LHCN-M2 (cell line): ENCODE results near the gene HSPA1B. TPM values are rescaled to one million over a fixed set of nuclear protein-coding genes. Genes with fewer than 3 reads are reported as not detected.
A peak's percentile ranks its signal among the peaks of the same experiment; 100 is the strongest.
"Not testable (repeated sequence)": the region's sequence is repeated elsewhere in the genome, so short reads cannot be mapped to it uniquely, and the experiment has no call there.

Experiments
- DNase-seq: peaks from one replicate; pipeline ENCODE4 v3.0.0-alpha.2; 2012; ENCODE audit warnings: low read depth
- total RNA-seq: library from RNA; depleted of rRNA; stranded (reverse); fragments of >200 nt; gene quantifications from 2 replicates; pipeline ENCODE4 v1.2.3, GENCODE V29; 2014

HSPA1B gene
- total RNA-seq, 1 experiment from 2014 or later, result 86.1 TPM

DNA sequence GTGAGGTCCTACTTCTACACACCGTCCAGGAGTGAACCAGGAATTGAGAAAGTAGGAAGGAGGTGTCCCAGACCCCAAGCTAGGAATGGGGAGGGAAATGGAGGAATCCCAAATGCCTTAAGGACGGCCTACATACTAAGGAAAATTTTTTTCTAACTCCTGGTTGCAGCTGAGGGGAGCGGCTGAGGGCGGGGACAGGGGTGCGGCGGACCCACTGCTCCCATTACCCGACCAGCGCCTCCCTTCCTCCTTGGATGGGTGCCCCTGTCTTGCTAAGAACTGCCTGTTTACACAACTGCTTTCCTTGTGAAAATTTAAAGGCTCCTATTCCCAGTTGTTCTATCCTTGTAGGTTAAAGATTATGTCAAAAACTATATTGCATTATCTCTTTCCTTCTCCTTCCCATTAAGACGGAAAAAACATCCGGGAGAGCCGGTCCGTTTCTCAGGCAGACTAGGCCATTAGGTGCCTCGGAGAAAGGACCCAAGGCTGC, 699 bp upstream of the HSPA1B start:
- DNase-seq, result no peak

DNA sequence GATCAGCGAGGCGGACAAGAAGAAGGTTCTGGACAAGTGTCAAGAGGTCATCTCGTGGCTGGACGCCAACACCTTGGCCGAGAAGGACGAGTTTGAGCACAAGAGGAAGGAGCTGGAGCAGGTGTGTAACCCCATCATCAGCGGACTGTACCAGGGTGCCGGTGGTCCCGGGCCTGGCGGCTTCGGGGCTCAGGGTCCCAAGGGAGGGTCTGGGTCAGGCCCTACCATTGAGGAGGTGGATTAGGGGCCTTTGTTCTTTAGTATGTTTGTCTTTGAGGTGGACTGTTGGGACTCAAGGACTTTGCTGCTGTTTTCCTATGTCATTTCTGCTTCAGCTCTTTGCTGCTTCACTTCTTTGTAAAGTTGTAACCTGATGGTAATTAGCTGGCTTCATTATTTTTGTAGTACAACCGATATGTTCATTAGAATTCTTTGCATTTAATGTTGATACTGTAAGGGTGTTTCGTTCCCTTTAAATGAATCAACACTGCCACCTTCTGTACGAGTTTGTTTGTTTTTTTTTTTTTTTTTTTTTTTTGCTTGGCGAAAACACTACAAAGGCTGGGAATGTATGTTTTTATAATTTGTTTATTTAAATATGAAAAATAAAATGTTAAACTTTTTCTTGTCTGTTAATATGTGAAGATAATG, 2.2 kb downstream of the HSPA1B start:
- peak; percentile 52 for DNase-seq

DNA sequence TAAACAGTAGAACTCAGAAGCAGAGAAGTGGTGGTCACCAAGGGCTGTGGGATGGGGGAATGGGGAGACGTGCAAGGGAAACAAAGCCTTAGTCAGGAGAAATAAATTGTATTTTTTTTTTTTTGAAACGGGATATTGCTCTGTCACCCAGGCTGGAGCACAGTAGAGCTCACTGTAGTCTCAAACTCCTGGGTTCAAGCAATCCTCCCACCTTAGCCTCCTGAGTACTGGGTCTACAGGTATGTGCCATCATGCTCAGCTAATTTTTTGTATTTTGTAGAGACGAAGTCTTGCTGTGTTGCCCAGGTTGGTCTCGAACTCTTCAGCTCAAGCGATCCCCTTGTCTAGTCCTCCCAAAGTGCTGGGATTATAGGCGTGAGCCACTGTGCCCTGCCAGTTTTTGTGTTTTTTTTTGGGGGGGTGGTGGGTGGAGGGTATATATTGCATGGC, 3.4 kb downstream of the HSPA1B start:
- no peak for DNase-seq

DNA sequence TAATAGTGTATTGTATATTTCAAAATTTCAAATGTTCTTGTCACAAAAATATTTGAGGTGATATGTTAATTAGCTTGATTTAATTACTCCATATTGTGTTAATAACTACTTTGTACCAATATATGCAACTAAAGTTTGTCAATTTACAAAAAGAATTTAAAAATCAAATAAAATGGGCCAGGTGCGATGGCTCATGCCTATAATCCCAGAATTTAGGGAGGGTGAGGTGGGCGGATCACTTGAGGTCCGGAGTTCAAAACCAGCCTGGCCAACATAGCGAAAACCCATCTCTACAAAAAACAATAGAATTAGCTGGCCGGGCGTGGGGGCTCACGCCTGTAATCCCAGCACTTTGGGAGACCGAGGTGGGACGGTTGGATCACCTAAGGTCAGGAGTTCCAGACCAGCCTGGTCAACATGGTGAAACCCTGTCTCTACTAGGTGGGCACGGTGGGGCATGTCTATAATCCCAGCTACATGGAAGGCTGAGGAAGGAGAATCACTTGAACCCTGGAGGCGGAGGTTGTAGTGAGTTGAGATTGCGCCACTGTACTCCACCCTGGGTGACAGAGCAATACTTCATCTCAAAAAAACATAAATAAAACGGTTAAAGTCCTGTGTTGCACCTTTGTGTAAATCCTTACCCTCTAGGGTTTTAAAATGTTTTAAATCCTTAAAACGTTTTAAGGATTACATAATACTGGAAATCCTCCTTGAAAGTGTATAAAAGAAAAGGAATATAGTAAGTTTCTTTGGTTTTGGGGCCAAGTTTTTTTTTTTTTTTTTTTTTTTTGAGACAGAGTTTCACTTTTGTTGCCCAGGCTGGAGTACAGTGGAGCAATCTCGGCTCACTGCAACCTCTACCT, 4.0 kb downstream of the HSPA1B start:
- no peak for DNase-seq

DNA sequence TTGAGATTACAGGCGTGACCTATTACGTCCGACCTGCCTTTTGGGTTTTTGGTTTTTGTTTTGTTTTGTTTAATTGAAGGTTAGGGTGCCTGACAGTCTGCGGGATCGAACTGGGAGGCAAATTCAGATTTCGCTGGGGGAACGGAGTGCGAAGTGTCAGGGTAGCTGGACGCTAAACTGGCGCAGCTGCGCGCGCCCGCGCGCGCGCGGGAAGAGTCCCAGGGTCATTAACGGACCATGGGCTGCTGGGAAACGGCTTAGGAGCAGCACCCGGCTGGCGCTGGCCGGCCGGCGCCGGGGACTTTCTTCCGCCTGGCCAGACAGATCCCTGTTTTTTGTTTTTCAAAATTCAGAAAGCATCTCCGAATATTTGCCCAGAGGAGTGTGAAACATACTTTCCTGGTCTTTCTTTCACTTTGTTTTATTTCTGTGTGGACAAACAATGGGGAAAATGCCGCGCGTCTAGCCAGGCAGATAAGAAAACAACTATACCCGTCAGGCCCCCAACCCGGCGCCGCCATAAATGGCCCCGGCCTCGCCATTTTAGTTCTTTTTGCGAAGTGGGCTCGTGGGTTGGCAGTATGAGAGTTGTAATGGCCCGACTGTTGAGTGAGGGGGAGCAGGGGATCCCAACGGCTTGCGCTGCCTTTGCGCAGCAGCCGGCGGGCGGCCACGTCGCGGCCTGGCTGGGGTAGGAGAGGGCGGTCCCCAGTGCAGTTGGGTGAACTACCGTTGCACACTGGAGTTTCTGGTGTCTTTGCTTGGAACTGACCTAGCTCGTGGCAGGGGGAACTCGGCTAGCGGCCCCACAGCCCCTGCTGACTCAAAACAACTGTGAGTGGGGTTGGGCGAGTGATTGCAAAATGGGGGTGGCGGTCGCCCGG, 7.1 kb downstream of the HSPA1B start:
- DNase-seq, result peak; percentile 89

DNA sequence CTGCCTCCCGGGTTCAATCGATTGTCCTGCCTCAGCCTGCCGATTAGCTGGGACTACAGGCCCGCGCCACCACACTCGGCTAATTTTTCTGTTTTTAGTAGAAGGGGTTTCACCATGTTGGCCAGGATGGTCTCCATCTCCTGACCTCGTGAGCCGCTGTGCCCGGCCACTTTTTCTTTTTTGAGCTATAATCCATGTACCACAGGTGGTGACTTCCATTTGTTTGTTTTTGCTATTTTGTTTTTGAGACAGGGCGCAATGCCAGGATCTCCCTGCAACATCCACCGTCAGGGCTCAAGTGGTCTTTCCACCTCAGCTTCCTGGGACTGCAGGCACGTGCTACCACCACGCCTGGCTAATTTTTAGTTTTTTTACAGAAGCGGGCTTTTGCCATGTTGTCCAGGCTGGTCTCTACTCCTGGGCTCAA, 8.5 kb downstream of the HSPA1B start:
- no peak for DNase-seq

DNA sequence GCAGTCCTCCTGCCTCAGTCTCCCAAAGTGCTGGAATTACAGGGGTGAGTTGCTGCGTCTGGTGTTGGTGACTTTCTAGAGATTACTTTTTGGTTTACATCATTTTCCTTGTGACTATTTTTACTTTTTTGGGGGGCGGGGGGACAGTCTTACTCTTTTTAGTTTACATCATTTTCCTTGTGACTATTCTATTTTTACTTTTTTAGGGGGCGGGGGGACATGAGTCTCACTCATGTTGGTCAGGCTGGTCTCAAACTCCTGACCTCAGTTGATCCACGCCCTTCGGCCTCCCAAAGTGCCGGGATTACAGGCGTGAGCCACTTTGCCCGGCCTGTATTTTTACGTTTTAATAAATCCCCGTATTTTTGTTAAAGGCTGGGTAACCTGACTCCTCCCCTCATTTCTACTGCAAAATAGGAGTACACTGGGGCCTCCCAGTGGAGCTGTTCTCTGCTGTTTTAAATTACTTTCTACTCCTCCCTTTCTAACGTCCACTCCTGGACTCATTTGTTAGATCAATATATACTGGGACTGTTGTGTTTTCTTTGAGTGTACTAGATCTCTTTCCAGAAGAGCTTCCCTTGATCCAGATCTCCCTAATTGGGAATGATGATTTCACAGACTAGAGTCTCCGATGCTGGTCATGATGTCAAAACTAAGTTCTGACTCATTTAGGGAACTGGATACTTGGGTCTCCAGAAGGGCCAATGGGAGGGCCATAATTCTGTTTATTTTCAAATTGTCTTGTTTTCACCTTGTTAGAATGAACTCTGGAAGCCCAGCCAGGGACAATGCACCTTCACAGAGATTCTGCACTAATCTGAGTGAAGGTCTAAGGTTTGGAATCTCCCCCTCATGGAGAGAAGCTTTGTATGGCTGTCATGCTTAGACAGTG, 9.2 kb downstream of the HSPA1B start:
- DNase-seq, result peak; percentile 69

DNA sequence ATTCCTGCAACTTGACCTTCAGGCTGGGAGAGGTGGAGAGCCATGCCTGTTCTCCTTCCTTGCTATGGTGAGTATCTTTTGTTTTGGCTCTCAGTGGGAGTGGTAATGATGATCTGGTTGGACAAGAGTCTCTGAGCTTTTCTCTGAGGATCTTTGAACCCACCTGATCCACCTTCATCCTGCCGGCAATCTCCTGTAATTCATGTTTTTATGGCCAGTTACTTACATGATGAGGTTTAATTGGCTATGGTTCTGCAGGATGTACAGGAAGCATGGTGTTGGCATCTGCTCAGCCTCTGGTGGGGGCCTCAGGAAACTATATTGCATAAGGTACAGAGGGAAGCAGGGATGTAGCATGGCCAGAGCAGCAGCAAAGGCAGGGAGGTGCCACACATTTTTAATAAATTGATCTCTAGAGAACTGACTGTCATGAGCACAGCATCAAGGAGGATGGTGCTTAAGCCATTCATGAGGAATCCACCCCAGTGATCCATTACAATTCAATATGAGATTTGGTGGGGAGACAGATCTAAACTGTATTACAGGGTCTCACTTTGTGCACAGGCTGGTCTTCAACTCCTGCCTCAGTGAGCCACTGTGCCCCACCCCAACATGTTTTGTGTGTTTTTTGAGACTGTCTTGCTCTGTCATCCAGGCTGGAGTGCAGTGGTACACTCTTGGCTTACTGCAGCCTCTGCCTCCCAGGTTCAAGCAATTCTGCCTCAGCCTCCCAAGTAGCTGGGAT, 10.0 kb downstream of the HSPA1B start:
- DNase-seq, result no peak

DNA sequence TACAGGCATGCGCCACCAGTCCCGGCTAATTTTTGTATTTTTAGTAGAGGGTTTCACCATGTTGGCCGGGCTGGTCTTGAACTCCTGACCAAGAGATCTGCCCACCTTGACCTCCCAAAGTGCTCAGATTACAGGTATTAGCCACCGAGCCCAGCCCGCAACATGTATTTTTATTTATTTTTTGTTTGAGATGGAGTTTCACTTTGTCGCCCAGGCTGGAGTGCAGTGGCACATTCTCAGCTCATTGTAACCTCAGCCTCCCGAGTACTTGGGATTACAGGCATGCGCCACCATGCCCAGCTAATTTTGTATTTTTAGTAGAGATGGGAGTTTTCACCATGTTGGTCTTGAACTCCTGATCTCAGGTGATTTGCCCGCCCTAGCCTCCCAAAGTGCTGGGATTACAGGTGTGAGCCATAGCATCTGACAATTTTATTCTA, 10.6 kb downstream of the HSPA1B start:
- DNase-seq, result not testable (repeated sequence)

DNA sequence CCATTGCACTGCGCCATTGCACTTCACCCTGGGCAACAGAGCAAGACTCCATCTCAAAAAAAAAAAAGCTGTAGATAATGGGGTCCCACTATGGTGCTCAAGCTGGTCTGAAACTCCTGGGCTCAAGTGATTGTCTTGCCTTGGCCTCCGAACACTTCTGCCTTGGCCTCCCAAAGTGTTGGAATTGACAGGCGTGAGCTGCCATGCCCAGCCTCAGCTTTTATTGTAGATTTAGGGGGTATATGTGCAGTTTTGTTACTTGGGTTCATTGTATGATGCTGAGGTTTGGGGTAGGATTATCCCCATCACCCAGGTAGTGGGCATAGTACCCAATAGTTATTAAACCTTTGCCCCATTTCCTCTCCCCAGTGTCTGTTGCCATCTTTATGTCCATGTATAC, 11.4 kb downstream of the HSPA1B start:
- no peak for DNase-seq

DNA sequence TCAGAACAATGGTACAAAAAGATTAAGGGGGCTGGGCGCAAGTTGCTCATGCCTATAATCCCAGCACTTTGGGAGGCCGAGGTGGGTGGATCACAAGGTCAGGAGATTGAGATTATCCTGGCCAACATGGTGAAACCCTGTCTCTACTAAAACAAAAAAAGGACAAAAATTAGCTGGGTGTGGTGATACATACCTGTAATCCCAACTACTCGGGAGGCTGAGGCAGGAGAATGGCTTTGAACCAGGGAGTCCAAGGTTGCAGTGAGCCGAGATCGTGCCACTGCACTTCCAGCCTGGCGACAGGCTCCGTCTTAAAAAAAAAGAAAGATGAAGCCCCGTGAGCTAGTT, 12.2 kb downstream of the HSPA1B start:
- DNase-seq, result not testable (repeated sequence)

DNA sequence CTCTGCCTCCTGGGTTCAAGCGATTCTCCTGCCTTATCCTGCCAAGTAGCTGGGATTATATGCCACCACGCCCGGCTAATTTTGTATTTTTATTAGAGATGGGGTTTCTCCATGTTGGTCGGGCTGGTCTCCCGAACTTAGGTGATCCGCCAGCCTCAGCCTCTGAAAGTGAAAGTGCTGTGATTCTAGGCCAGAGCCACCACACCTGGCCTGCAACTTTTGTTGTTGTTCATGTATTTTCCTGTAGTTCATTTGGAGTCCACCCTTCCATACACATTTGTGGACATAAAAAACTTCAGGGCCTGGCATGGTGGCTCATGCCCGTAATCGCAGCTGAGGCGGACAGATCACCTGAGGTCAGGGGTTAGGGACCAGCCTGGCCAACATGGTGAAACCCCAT, 14.5 kb downstream of the HSPA1B start:
- no peak for DNase-seq

DNA sequence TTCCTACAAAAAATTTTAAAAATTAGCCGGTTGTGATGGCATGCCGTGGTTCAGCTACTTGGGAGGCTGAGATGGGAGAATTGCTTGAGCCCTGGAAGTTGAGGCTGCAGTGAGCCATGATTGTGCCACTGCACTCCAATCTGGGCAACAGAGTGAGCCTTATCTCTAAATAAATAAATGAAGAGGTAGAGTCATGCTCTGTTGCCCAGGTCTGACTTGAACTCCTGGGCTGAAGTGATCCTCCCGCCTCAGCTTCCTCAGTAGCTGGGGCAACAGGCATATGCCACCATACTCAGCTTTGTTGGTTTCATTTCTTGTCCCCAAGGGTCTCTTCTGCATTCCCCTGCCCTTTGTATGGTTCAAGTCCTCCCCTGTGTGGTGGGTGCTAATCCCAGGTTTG, 17.0 kb downstream of the HSPA1B start:
- DNase-seq, result no peak

DNA sequence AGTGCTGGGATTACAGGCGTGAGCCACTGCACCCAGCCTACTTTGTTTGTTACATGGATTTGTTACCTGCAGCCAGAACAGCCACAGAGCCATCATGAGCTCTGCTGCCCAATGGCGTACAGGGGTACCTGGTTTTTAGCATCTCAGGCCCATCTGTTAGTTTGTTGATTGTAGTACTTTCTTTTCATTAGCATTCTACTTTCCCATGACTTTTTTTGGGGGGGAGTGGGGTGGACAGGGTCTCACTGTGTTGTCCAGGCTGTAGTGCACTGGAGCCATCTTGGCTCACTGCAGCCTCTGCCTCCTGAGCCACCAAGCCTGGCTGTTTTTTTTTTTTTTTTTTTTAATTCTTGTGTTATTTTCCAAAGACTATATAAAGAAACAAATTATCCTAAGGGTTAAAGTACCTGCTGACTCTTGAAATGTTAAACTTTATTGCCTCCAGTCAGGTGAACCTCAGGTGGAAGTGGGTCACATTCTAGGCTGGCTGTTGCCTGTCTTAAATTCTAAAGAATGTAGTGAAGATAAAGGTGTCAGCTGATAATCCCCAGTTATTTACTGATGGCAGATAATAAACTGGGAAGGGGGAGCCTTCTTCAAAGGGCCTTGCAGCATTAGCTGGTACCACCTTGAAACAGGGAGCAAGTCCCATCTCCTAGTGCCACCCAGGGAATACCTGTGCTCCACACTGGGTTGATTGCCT, 19.9 kb downstream of the HSPA1B start:
- DNase-seq, result no peak

DNA sequence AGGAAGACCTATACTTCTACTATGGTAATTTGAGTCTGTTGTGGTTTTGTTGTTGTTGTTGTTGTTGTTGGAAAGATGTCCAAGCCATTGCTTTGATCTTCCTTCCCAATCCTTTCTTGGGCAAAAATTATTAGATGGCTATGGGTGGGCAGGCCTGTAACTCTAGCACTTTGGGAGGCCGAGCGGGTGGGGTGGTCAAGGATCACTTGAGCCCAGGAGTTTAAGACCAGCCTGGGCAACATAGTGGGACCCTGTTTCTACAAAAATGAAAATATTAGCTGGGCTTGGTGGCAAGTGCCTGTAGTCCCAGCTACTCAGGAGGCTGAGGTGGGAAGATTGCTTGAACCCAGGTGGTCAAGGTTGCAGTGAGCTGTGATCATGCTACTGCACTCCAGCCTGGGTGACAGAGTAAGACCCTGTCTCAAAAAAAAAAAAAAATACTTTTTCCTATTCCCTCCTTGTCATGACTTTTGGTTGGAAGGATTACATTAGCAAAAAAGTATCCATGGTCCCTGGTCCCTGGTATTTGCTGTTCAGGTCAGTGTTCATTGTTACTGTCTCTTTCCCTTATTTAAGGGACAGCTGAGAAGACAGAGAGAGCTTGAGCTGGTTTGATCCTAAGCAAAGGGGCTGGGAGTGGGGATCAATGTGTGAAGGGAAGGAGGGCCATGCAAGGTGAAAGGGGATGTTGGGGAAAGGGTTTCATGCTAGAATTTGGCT, 23.4 kb downstream of the HSPA1B start:
- DNase-seq, result no peak

DNA sequence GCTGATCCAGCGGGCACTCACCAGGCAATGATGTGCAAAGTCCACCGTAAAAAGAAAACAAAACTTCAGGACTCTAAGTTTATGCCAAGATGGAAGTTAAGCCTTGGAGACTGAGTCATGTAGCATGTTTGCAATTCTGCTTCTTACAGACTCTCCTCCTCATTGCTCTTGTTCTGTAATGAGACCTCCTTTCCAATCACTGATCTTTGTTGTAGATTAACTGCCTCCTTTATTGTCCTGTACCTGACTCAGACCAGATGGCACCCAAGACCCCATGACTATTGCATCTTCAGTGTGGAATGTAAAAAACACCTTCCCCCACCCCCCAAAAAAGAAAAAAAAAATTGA, 23.9 kb downstream of the HSPA1B start:
- DNase-seq, result no peak

DNA sequence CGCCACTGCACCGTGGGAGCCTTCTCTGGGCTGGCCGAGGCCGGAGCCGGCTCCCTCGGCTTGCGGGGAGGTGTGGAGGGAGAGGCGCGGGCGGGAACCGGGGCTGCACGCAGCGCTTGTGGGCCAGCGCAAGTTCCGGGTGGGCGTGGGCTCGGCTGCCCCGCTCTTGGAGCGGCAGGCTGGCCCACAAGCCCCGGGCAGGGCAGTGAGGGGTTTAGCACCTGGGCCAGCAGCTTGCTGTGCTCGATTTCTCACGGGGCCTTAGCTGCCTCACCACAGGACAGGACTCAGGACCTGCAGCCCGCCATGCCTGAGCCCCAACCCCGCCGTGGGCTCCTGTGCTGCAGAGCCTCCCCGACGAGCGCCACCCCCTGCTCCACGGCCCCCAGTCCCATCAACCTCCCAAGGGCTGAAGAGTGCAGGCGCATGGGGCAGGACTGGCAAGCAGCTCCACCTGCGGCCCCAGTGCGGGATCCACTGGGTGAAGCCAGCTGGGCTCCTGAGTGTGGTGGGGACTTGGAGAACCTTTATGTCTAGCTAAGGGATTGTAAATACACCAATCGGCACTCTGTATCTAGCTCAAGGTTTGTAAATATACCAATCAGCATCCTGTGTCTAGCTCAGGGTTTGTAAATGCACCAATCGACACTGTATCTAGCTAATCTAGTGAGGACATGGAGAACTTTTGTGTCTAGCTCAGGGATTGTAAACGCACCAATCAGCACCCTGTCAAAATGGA, 24.6 kb downstream of the HSPA1B start:
- DNase-seq, result not testable (repeated sequence)

DNA sequence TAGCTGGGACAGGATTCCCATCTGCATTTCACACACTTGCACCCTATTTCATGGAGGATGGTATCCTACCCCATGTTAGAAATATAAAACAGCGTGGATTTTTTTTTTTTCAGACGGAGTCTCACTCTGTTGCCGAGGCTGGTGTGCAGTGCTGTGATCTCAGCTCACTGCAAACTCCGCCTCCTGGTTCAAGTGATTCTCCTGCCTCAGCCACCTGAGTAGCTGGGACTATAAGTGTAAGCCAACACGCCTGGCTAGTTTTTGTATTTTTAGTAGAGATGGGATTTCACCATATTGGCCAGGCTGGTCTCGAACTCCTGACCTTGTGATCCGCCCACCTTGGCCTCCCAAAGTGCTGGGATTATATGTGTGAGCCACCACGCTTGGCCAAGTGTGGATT, 30.2 kb downstream of the HSPA1B start:
- not testable (repeated sequence) for DNase-seq
